MCF 10A (cell line): ENCODE results near the gene SYCE3. TPM values are rescaled to one million over a fixed set of nuclear protein-coding genes. Genes with fewer than 3 reads are reported as not detected.
A peak's percentile ranks its signal among the peaks of the same experiment; 100 is the strongest.

Experiments used
- Bru-seq: library from RNA; stranded (reverse); fragments of 400-500 nt; gene quantifications from one replicate; lab custom pipeline; 2021; lab: Mats Ljungman, UMichigan
- BruChase-seq, 2 experiments: library from RNA; stranded (reverse); fragments of 400-500 nt; gene quantifications; one replicate each; lab custom pipeline; 2021; lab: Mats Ljungman, UMichigan
- BruUV-seq: library from RNA; stranded (reverse); fragments of 400-500 nt; replicated peaks from 2 replicates; lab custom pipeline; 2021; lab: Mats Ljungman, UMichigan
- CTCF ChIA-PET: fragments of 300-600 bp; sonication (Branson Sonifier 250); formaldehyde crosslinking; extraction: SDS; loops from one replicate; lab custom pipeline; 2021; ENCODE audit warnings: antibody characterized with exemption, inconsistent platforms; lab: Yijun Ruan, JAX
- POLR2A ChIA-PET: fragments of 300-600, 350-650 bp; sonication (Branson Sonifier 250); formaldehyde crosslinking; extraction: SDS; loops from one replicate; lab custom pipeline; 2020; ENCODE audit warnings: antibody characterized with exemption, inconsistent platforms; lab: Yijun Ruan, JAX
- DNase-seq: peaks from one replicate; pipeline ENCODE4 v3.0.0-alpha.2; 2018; ENCODE audit not compliant: unreplicated experiment
- H3K27ac Mint-ChIP-seq: one replicate; pipeline ENCODE4 v1.8.0; 2022; ENCODE audit warnings: mild to moderate bottlenecking, low read depth, mixed read lengths; ENCODE audit not compliant: unreplicated experiment
- H3K27me3 Mint-ChIP-seq: one replicate; pipeline ENCODE4 v1.8.0; 2022; ENCODE audit warnings: mixed read lengths; ENCODE audit not compliant: insufficient read depth, unreplicated experiment
- H3K36me3 Mint-ChIP-seq: one replicate; pipeline ENCODE4 v1.8.0; 2022; ENCODE audit warnings: mild to moderate bottlenecking, moderate library complexity, mixed read lengths; ENCODE audit not compliant: insufficient read depth, unreplicated experiment
- H3K4me1 Mint-ChIP-seq: one replicate; pipeline ENCODE4 v1.8.0; 2022; ENCODE audit warnings: mixed read lengths; ENCODE audit not compliant: insufficient read depth, unreplicated experiment
- H3K4me3 Mint-ChIP-seq: one replicate; pipeline ENCODE4 v1.8.0; 2022; ENCODE audit warnings: mild to moderate bottlenecking, moderate library complexity, mixed read lengths; ENCODE audit not compliant: unreplicated experiment
- H3K9me3 Mint-ChIP-seq: one replicate; pipeline ENCODE4 v1.8.0; 2022; ENCODE audit warnings: mixed read lengths; ENCODE audit not compliant: unreplicated experiment
- CTCF ChIP-seq: fragments of 200-600 bp; IDR thresholded peaks from one replicate; pipeline ENCODE4 v1.8.0; 2022; ENCODE audit warnings: antibody characterized with exemption, mild to moderate bottlenecking; ENCODE audit not compliant: unreplicated experiment
- intact Hi-C: fragments of 100-400 bp; cut with micrococcal nuclease; formaldehyde crosslinking; loops from 2 replicates; pipeline ENCODE4 v1.14.1; 2022
- long read RNA-seq: library from polyadenylated mRNA; stranded (forward); transcript quantifications from one replicate; pipeline ENCODE4 v2.0.0, GENCODE V29; 2022
- total RNA-seq: library from RNA; stranded (reverse); gene quantifications from 2 replicates; pipeline ENCODE4 v1.2.3, GENCODE V29; 2022

The SYCE3 gene, protein sequence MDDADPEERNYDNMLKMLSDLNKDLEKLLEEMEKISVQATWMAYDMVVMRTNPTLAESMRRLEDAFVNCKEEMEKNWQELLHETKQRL
- total RNA-seq (0.82 and 1.2 TPM in 2 replicates), Bru-seq, nascent RNA (percentile 18 among the genes with signal in this experiment), BruChase-seq, experiment 1, labeled RNA remaining after a 6-hour chase (percentile 32 among the genes with signal in this experiment), BruChase-seq, experiment 2, labeled RNA remaining after a 2-hour chase (percentile 21 among the genes with signal in this experiment)
- long read RNA-seq, result 0 reads

- CTCF ChIA-PET, result interaction anchor here (0.6 to 1.9 kb wide), 30 partner anchors 9 to 239 kb away, joined by 3 to 17 read pairs (median 4); partner anchors contain the start of genes LMF2, NCAPH2 and SCO2
- Mint-ChIP-seq H3K4me3 (peak within 1 kb of the TSS; percentile 90), H3K27me3 (no peaks in the 10 kb centered on the region), H3K27ac (peak within 1 kb of the TSS; percentile 91), H3K4me1 (peaks cover 28% of the 10 kb centered on the region), H3K36me3 (peaks cover 3% of the 10 kb centered on the region), H3K9me3 (no peaks in the 10 kb centered on the region)
- POLR2A ChIA-PET, result interaction anchor here (0.7 to 5.3 kb wide), 16 partner anchors 11 to 318 kb away, joined by 3 to 105 read pairs (median 14); partner anchors contain the start of genes CHKB, KLHDC7B, LMF2 and NCAPH2
- intact Hi-C loops, result loop anchor here (1.0 kb wide), 2 partner anchors 31 to 36 kb away; no protein-coding TSS in a partner anchor
- DNase-seq, result peak; percentile 97
- peak; percentile 91 for TF ChIP-seq CTCF
- TSS peak; percentile 90 for BruUV-seq
These were observed at the start of gene SYCE3 for GRCh38 chr22:50562523-50563412. SYCE3 (minus strand) TSS chr22:50562919; CDS start chr22:50556405, 6,514 bp downstream.

GRCh38 chr22:50612168-50612527 is 49.4 kb upstream of the SYCE3 start:
- no TSS peak for BruUV-seq
- peaks cover 24% of the 10 kb centered on the region for H3K27me3 Mint-ChIP-seq
- H3K4me3 Mint-ChIP-seq, result no peak overlapping the region
- intact Hi-C loops, result no loop called here
- no peak for TF ChIP-seq CTCF
- no peaks in the 10 kb centered on the region for H3K9me3 Mint-ChIP-seq
- no peak overlapping the region for H3K27ac Mint-ChIP-seq
- no peak for DNase-seq
- POLR2A ChIA-PET, result no interaction called here
- no peaks in the 10 kb centered on the region for H3K36me3 Mint-ChIP-seq
- no peaks in the 10 kb centered on the region for H3K4me1 Mint-ChIP-seq
- CTCF ChIA-PET, result interaction anchor here (1.7 kb wide), 1 partner anchor 9 kb away, joined by 7 read pairs; no protein-coding TSS in a partner anchor

GRCh38 chr22:50611341-50612060 is 48.8 kb upstream of the SYCE3 start:
- no peaks in the 10 kb centered on the region for H3K4me1 Mint-ChIP-seq
- TF ChIP-seq CTCF, result no peak
- no TSS peak for BruUV-seq
- POLR2A ChIA-PET, result no interaction called here
- peaks cover 29% of the 10 kb centered on the region for H3K27me3 Mint-ChIP-seq
- no peak overlapping the region for H3K4me3 Mint-ChIP-seq
- no peaks in the 10 kb centered on the region for H3K9me3 Mint-ChIP-seq
- CTCF ChIA-PET, result interaction anchor here (1.7 kb wide), 1 partner anchor 10 kb away, joined by 7 read pairs; no protein-coding TSS in a partner anchor
- H3K27ac Mint-ChIP-seq, result no peak overlapping the region
- no peaks in the 10 kb centered on the region for H3K36me3 Mint-ChIP-seq
- no peak for DNase-seq
- intact Hi-C loops, result no loop called here
